HG02870 (cell line): ENCODE measurements around the gene MGAT4A.
"Not testable (repeated sequence)": the region's sequence is repeated elsewhere in the genome, so short reads cannot be mapped to it uniquely, and the experiment has no call there.

ENCODE experiments used
- ATAC-seq: cut with Tn5 transposase; IDR thresholded peaks from one replicate; pipeline ENCODE4 v1.9.1; 2021; ENCODE audit warnings: mild to moderate bottlenecking, moderate library complexity; ENCODE audit not compliant: unreplicated experiment

MGAT4A gene

DNA sequence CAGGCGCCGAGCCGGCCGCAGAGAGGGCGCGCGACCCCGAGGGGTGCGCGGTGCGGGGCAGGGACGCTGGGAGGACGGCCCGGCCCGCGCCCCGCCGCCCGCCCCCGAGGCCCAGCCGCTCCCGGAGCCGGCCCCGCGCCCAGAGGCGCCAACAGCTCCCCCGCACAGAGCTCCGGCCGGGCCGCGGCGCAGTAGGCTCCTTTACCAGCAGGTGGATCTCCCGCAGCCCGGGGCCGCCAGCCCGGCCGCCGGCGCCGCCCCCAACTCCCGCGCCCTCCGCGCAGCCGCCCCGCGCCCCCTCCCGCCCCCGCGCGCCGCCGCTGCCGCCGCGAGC is 258 bp downstream of the MGAT4A start:
- ATAC-seq: peak; percentile 31

DNA sequence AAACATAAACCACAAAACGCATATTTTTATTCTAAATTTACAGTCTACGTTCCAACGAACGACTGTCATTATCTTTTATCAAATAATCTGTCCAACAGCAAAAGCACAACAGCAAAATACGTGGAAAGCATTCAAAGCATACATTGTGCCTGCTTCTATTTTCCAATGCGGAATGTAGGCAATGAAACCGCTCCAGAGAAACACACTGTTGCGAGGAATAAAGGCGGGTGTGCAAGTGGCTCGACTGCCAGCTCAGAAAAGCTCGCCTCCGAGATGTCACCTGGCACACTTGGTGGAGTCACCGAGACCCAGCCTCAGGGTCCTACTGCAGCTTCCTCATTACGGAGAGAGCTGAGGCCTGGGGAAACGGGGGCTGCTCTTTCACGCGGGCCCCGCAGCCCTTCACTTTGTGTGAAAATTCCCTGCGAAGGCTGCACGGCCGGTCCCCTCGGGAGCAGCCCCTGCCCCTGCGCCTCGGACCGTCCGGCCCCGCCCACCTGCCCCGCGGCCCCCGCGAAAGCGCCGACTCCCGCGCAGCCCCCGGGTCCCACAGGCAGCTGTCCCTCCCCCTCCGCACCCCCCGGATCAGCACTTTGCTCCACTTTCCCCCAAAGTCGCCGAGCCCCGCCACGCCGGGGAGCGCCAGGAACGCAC is 752 bp downstream of the MGAT4A start:
- ATAC-seq: no peak

DNA sequence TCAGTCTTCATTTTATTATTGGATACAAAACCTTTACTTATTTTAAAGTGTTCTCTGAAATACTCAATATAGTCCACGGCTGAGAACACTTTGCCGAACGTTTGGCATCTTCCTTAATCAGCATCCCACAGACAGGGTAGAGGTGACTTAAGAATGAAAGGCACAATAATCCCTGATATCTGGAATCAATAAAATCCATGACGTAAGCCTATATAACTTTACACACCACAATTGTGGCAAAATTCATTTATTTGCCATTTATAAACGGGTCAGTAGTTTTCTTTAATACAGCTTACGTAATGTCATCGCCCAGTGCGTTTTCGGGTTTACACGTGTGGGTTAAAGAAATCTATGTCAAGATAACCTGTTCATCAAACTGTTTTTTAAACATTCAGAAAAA is 1.3 kb downstream of the MGAT4A start:
- ATAC-seq: no peak

DNA sequence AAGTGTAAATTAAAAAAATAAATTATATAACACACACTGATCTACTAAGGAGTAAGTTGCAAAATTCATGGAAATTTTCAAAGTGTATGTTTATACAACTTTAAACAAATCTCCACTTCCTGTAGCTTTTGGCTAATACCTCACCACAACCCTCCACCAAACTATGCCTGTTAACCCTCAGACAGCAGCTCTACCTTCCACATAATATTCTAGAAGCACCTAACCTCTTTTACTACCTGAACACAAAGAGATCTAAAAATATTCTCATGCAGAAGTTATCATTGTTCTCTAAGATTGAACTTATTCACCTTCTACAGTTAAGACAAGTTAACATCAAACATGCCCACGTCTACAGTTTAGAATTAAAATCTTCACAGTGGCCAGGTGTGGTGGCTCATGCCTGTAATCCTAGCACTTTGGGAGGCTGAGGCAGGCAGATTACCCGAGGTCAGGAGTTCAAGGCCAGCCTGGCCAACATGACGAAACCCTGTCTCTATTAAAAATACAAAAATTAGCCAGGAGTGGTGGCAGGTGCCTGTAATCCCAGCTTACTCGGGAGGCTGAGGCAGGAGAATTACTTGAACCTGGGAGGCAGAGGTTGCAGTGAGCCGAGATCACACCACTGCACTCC is 2.7 kb downstream of the MGAT4A start:
- ATAC-seq: not testable (repeated sequence)

DNA sequence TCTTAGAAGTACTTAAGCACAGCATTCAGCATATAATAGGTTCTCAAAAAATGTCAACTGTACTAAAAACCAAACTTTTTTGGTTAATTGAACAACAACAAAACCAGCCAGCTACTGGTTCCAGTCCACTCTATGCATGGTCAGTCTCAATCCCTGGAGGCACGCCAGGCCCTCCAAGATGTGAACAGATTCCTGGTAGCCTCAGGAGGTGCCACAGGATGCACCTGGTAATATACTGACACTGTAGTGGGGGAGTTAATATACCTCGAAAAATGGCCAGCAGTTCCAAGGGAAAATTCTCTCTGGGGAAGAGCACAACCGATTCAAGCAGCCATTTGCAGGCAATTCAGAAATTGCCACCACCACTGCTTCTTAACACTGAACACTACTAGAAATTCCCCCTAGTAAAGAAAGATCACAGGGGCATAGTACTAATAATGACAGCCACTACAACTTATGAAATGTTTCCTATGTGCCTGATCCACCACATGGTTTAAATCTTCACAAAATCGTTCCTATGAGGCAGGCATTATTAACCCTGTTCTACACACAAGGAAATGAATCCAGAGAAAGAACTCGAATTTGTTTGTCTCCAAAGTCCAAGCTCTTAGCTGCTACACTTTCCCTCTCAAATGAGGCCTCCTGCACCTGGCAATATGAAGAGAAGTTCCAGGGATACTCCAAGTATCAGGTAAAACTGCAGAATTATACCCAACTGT is 3.4 kb downstream of the MGAT4A start:
- no peak for ATAC-seq

DNA sequence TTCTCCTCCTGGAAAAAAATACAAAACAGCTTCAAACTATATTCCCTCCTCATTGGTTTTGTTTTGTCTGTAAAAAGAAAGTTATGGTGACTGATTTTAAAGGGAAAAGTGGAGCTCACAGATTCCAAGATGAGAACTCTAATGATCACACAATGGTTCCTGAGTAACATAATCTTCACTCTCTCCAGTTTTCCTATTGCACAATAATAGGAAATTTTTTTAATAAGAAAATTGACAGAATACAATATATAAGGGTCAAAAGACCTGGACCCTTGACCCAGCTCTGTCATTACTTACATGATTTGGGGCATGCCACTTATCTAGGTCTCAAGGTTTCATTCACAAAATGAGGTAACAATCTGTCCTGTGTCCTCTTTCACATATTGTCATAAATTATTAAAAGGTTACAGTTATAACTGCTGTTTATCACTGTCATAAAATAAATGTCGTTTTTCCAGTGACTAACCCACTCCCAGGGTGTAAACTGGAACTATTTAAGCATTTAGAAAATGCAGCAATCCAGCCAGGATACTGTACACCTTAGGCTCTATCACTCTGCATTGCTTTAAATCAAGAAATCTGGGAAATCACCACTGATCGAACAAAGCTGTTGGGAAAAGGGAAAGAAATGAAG is 4.1 kb downstream of the MGAT4A start:
- no peak for ATAC-seq

DNA sequence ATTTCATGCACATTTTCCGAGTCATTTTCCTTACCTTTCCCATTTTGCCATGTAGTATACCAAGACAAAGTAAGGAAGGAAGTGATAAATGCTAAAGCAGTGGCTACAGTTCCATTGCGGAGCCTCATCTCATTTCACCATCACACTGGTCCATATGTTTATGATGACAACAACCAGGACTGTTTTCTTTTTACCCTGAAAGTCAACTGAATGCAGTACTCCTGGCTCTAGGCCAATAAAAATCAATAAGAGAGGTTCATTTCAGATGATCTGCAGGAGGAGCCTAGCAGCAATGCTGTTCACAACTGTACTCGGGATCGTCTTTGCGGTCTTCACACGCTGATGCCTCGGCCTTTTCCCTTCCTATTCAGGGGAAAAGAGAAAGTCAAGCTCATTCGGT is 4.7 kb downstream of the MGAT4A start:
- no peak for ATAC-seq

DNA sequence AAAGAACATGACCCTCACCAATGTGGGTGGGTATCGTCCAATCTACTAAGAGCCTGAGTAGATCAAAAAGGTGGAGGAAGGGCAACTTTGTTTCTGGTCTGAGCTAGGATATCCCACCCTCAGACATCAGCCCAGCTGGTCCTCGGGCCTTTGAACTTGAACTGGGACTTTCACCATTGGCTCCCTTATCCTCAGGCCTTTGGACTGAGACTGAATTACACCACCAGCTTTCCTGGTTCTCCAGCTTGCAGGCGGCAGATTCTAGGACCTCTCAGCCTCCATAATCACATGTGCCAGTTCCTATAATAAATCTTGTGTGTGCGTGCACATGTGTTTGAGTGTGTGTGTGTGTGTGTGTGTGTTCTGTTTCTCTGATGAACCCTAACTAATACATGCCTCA is 10.6 kb downstream of the MGAT4A start:
- ATAC-seq: no peak

DNA sequence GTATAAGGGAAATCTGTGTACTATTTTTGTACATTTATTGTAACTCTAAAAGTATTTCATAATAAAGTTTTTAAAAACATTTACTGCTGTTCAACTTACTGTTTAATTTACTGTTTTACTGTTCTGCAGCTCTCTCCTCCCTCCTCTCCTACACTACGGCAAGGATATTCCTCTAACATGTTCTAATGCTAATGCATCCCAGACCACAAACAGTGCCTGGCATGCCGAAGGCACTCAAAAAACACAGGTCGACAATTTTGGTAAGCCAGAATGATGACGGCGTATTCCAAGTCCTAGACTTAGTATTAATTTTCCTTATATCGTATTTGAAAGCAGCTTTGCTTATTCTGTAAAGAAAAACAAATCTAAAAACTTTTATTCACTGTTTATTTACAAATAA is 13.3 kb downstream of the MGAT4A start:
- no peak for ATAC-seq

DNA sequence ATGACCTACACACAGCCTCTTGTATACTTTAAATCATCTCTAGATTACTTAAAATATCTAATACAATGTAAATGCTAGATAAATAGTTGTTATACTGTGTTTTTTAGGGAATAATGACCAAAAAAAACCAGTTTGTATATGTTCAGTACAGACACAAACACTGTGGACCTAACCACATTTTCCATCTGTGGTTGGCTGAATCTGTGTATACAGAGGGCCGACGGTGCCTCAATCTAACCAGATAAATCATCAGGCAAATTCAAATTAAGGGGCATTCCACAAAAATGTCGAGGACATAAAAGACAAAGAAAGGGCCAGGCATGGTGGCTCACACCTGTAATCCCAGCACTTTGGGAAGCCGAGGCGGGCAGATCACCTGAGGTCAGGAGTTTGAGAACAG is 14.1 kb downstream of the MGAT4A start:
- no peak for ATAC-seq

DNA sequence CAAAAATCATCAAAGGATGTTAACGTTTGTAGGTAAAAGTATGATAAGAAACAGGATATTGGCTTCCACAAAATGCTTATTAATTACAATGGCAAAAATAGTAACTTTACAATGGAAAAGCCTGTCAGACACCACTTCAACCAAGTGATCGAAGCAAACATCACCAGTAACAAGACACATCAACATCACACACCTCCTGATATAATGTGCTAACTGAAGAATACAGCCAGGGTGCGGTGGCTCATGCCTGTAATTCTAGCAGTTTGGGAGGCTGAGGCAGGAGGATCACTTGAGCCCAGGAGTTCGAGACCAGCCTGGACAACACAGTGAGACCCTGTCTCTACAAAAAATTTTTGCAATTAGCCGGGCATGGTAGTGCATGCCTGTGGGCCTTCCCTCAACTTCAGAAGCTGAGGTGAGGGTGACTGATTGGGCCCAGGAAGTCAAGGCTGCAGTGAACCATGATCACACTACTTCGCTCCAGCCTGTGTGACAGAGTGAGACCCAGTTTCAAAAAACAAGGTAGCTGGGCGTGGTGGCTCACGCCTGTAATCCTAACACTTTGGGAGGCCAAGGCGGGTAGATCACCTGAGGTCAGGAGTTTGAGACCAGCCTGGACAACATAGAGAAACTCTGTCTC is 15.0 kb downstream of the MGAT4A start:
- no peak for ATAC-seq

DNA sequence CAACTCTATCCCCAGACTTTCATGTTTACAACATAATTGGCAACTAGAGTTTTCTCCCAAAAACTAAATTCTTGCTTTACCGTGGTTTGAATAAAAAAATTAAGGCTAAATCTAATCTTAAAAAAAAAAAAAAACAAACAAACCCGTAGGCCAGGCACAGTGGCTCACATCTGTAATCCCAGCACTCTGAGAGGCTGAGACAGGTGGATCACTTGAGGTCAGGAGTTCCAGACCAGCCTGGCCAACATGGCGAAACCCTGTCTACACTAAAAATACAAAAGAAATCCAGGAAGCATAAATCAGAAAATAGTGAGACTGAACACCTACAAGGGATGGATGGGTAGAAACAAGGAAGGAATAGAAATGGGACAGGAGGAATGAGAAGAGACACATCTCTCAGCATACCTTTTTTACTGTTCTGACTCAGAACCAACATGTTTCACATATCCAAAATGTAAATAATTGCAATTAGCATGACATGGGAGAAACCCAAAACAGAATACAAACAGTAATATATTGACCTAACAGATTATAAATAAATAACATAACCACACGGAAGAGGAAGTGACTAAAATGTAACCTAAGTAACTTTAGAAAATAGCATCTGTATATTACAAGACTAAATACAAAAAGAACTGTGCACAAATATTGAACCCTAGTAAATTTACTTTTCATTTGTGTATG is 17.5 kb downstream of the MGAT4A start:
- peak; percentile 91 for ATAC-seq

DNA sequence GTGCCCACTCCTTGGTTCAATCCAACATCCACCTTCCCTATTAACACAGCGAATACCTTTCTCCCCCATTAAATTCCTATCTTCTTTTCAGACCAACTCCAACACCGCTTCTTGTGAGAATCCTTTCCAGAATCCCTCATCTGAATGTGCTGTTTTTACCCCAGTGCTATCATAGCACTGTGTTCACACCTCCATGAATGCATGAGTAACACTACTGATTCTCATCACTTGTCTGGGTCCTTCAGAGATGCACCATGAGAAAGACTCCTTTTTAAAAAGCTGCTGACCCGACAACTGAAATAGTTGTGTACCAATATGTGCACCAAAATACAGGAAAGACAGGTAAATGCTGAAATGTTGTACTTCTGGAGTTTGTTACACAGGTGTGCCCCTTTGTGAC is 18.8 kb downstream of the MGAT4A start:
- ATAC-seq: no peak

DNA sequence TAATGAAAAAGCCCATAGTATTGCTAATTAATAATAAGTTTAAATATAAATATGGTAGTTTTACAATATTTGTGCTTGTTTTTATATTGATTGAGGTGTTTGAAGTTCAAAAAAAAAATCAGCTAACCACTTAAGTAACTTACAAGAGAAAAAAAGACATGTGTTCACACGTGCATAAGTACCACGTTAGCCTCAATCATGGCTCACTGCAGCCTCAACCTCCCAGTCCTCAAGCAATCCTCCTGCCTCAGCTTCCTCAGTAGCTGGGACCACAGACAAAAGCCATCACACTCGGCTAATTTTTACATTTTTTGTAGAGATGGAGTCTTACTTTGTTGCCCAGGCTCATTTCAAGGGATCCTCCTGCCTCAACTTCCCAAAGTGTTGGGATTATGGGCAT is 19.4 kb downstream of the MGAT4A start:
- no peak for ATAC-seq

DNA sequence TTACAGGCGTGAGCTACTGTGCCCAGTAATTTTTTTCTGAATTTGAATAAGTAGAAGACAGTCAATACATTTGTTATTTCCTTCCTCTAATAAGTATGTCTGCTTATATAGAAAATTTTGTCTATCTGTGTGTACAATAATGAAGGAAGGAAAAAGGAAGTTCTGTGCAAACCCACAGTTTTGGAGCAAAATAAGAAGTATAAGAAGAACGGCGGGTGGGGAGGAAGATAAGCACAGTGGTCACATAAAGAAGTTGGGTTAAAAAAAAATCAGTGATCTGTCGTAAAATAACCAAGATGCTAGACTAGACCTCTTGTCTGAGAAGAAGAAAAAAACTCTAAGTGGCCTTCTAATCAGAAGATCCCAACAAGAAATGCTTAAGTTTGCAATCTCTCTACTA is 20.2 kb downstream of the MGAT4A start:
- no peak for ATAC-seq

DNA sequence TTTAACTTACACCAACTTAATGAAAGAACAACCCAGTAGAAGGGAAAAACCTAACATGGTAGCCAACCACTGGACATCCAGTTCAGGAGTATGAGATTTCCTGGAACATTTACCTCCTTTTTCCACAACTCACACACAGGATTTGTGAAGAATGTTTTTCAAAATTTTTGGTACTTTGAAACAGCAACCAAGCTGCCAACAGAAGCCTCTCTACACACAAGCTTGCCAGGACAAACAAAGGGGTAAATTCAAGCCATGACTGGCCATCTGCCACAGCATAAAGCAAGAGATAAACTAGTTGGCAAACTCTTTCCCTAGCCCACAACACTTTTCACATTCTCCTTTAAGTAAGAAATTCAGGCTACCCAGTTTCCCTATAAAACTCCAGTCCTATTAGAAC is 21.4 kb downstream of the MGAT4A start:
- no peak for ATAC-seq

DNA sequence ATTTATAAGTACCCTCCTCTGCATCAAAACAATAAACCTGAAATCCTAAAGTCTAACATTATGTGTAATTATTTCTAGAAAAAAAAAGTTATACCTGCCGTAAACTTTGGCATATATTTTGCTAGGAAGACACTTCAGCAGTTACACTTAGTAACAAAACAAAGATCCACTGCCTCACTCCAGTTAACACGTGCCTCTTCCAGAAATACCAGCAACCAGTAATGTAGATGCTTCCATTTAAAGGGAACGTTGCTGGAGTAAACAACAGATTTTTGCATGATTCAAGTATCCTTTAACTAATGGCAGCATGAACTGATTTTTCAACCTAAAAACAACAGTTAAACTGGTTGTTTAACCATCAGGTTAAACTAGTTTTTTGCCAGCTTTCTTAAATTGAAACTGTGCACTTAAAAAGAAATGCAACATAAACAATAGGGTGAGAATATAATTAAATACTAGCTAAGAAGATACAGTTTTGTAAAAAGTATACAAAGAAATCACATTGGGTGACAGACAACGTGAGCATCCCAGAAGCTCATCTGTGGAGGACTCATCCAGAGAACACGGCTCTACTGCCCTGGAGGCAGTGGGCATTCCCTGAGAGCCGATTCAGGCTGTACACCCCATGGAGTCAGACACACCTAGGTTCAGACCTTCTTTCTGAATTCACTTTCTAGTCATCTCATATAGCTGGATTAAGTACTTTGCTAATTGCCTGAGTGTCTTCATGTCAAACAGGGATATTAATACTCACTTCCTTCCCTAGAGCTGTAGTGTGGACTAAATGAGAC is 22.3 kb downstream of the MGAT4A start:
- no peak for ATAC-seq

DNA sequence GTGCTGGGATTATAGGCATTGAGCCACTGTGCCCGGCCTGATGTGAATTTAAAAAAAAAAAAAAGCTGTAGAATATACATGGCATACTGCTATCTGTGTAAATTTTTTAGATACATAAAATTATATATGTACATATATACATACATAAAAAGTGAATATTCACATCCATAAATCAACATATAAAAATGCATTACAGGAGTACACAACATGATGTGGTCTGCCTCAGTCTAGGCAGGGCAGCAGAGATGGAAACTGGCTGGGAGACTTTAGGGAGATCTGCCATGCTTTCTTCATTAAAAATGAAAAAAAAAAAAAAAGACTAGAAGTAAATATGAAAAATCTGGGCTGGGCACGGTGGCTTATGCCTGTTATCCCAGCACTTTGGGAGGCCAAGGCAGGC is 24.3 kb downstream of the MGAT4A start:
- ATAC-seq: no peak

DNA sequence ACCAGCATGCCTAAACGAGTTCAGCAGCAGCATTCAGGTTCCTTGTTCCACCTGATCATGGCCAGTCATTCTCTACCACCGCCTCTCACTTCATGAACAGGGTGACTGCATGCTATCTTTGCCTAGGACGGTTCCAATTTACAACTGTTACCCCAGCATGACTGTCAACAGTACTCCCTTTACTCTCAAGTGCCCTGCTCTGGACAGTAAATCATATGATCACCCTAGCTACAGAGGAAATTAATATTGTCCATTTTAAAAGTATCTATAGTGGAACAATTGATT is 25.7 kb downstream of the MGAT4A start:
- no peak for ATAC-seq

DNA sequence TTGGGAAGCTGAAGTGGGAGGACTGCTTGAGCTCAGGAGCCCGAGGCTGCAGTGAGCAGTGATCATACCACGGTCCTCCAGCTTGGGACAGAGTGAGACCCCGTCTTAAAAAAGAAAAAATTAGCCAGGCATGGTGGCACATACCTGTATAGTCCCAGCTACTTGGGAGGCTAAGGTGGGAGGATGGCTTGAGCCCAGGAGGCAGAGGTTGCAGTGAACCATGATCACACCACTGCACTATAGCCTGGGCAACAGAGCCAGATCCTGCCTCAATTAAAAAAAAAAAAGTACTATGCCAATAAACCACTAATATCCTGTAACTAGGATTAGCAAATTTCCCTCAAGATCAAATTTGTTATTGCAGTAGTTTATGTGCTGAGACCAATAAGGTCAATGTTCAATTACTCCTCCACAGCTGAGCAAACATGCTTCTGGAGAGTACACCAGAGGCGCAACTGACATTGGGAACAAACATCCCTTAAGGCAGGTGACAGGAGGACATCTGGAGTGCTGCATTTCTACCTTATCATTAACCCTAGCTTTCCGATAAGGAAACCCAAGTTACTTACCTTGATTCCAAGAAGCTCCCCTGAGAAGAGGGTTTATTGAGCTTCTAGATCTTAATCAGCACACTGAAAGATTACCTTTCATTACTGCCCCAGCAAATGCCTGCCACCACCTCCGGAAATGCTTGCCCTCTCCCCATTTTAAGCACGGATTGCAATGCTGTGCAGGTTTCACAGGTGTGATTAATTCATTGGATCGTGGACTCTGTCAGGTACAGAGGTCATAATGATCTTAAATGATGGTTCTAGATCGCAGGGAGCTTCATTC is 26.2 kb downstream of the MGAT4A start:
- no peak for ATAC-seq
